Endothelial cell (in vitro differentiated cells): ENCODE measurements around the gene CST7. TPM values are rescaled to one million over a fixed set of nuclear protein-coding genes. Genes with fewer than 3 reads are reported as not detected.
"Not testable (repeated sequence)": the region's sequence is repeated elsewhere in the genome, so short reads cannot be mapped to it uniquely, and the experiment has no call there.

Source experiments
- DNase-seq: peaks from one replicate; pipeline ENCODE4 v3.0.0; 2021; ENCODE audit warnings: low spot score
- H3K27ac Mint-ChIP-seq: one replicate; pipeline ENCODE4 v1.8.0; 2021; ENCODE audit warnings: mixed read lengths, inconsistent platforms; ENCODE audit not compliant: unreplicated experiment
- H3K27me3 Mint-ChIP-seq: one replicate; pipeline ENCODE4 v1.8.0; 2021; ENCODE audit warnings: mild to moderate bottlenecking, moderate library complexity, mixed read lengths, inconsistent platforms; ENCODE audit not compliant: unreplicated experiment
- H3K36me3 Mint-ChIP-seq: one replicate; pipeline ENCODE4 v1.8.0; 2021; ENCODE audit warnings: mild to moderate bottlenecking, low read depth, mixed read lengths, inconsistent platforms; ENCODE audit not compliant: unreplicated experiment
- H3K4me1 Mint-ChIP-seq: one replicate; pipeline ENCODE4 v1.8.0; 2021; ENCODE audit warnings: mild to moderate bottlenecking, mixed read lengths, inconsistent platforms; ENCODE audit not compliant: unreplicated experiment
- H3K4me3 Mint-ChIP-seq: one replicate; pipeline ENCODE4 v1.8.0; 2021; ENCODE audit warnings: mild to moderate bottlenecking, mixed read lengths, inconsistent platforms; ENCODE audit not compliant: unreplicated experiment
- H3K9me3 Mint-ChIP-seq: one replicate; pipeline ENCODE4 v1.8.0; 2021; ENCODE audit warnings: mixed read lengths, inconsistent platforms; ENCODE audit not compliant: unreplicated experiment
- total RNA-seq: library from RNA; stranded (reverse); fragmentation: NEBNext Ultra II Directional; extraction: Animal tissue kit (Norgen Biotek cat#: 25700); gene quantifications from one replicate; pipeline ENCODE4 v1.2.1, GENCODE V29; 2021; ENCODE audit not compliant: unreplicated experiment
- TF ChIP-seq, protein P1 (sequence below): fragments of 200-600 bp; sonication (generic); IDR thresholded peaks from one replicate; pipeline ENCODE4 v1.5.0; 2021; ENCODE audit warnings: antibody characterized with exemption; ENCODE audit not compliant: unreplicated experiment

Gene CST7
- total RNA-seq, 1 donor from 2014 or later: not detected

DNA sequence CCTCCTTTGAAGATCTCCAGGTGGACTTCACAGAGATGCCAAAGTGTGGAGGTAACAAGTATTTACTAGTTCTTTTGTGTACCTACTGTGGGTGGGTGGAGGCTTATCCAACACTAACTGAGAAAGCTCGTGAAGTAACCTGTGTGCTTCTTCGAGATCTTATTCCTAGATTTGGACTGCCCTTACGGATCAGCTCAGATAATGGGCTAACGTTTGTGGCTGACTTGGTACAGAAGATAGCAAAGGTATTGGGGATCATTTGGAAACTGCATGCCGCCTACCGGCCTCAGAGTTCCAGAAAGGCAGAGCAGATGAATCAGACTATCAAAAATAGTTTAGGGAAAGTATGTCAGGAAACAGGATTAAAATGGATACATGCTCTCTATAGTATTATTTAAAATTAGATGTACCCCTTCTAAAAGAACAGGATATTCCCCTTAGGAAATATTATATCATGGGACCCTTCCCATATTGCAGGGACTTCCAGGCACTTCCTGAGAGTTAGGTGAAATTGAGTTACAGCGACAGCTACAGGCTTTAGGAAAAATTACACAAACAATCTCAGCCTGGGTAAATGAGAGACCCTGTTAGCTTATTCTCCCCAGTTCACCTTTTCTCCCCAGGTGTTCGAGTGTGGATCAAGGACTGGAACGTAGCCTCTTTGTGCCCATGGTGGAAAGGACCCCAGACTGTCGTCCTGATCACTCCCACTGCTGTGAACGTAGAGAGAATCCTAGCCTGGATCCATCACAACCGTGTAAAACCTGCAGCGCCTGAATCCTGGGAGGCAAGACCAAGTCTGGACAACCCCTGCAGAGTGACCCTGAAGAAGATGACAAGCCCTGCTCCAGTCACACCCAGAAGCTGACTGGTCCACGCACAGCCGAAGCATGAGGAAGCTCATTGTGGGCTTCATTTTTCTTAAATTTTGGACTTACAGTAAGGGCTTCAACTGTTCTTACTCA is 18.1 kb upstream of the CST7 start:
- TF ChIP-seq, protein P1, sequence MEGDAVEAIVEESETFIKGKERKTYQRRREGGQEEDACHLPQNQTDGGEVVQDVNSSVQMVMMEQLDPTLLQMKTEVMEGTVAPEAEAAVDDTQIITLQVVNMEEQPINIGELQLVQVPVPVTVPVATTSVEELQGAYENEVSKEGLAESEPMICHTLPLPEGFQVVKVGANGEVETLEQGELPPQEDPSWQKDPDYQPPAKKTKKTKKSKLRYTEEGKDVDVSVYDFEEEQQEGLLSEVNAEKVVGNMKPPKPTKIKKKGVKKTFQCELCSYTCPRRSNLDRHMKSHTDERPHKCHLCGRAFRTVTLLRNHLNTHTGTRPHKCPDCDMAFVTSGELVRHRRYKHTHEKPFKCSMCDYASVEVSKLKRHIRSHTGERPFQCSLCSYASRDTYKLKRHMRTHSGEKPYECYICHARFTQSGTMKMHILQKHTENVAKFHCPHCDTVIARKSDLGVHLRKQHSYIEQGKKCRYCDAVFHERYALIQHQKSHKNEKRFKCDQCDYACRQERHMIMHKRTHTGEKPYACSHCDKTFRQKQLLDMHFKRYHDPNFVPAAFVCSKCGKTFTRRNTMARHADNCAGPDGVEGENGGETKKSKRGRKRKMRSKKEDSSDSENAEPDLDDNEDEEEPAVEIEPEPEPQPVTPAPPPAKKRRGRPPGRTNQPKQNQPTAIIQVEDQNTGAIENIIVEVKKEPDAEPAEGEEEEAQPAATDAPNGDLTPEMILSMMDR: peak; percentile 44
- not testable (repeated sequence) for H3K9me3 Mint-ChIP-seq, H3K4me1 Mint-ChIP-seq, H3K27ac Mint-ChIP-seq, H3K27me3 Mint-ChIP-seq, H3K4me3 Mint-ChIP-seq, H3K36me3 Mint-ChIP-seq, DNase-seq

DNA sequence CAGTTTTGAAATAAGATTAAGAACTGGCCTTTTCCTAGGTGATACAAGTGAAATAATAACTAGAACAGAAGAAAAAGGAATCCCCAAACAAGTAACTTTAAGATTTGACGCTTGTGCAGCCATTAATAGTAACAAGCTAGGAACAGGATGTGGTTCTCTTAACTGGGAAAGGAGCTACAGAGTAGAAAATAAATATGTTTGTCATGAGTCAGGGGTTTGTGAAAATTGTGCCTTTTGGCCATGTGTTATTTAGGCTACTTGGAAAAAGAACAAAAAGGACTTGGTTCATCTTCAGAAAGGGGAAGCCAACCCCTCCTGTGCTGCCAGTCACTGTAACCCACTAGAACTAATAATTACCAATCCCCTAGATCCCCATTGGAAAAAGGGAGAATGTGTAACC is 17.2 kb upstream of the CST7 start:
- not testable (repeated sequence) for DNase-seq, H3K4me1 Mint-ChIP-seq, H3K4me3 Mint-ChIP-seq, H3K36me3 Mint-ChIP-seq, H3K27me3 Mint-ChIP-seq, H3K27ac Mint-ChIP-seq, H3K9me3 Mint-ChIP-seq

DNA sequence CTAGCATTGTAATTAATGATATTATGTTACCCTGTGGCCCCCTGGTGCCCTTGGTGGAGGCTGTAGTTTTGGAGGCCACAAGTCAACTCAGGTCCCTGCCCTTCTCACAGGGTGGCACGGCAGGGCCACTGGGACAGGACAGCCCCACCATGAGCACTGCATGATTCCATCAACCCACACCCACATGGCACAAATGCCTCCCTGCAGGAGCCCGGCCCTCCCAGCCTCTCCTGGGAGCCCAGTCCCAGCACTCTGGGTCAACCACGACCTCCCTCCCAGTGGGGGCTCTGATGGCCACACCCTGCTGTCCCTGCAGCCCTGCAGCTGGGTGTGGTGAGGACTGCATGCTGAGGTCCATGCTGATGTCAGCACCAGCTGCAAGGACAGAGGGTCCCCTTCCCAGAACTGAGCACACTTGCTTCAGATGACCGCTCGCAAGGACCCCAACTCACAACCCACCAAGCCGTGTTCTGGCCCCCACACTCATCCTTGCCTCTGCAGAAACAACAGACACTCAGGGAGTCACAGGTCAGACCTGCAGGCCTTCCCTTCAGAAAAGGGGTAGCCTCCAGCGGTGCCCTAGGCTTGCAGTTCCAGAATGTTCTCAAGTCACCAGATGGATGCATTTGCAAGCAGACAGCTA is 15.7 kb upstream of the CST7 start:
- Mint-ChIP-seq H3K36me3 (peaks cover 5% of the 10 kb centered on the region), H3K9me3 (peaks cover 4% of the 10 kb centered on the region), H3K27ac (no peak overlapping the region), H3K27me3 (peaks cover 6% of the 10 kb centered on the region), H3K4me1 (no peaks in the 10 kb centered on the region), H3K4me3 (no peak overlapping the region)
- TF ChIP-seq, protein P1: no peak
- DNase-seq: no peak

DNA sequence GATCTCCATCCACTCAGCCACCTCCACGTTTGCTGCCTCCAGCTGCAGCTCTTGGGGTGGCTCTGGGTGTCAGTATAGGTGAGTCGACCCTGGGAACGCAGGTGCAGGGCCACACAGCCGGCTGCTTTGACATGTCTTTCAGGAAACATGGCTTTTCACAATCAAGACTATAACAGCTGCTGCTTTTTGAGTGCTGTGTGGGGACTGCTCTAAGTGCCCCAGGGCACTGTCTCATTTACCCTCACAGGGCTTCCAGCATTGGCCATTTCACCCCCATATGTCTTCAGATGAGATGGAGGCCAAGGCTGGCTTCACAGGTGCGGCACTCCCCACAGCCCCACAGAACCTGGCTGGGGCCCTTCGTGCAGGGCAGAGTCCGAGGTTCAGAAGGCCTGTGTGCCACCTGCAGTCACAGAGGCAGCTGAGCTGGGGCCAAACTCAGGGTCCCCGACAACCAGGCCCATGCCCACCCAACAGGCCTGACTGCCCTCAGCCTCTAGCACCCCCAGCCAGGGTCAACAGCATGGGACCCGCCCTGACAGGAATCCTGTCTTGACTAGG is 14.9 kb upstream of the CST7 start:
- Mint-ChIP-seq H3K9me3 (peaks cover 4% of the 10 kb centered on the region), H3K36me3 (peaks cover 5% of the 10 kb centered on the region), H3K27me3 (peaks cover 6% of the 10 kb centered on the region), H3K4me3 (no peak overlapping the region), H3K27ac (no peak overlapping the region), H3K4me1 (no peaks in the 10 kb centered on the region)
- TF ChIP-seq, protein P1: no peak
- DNase-seq: no peak

DNA sequence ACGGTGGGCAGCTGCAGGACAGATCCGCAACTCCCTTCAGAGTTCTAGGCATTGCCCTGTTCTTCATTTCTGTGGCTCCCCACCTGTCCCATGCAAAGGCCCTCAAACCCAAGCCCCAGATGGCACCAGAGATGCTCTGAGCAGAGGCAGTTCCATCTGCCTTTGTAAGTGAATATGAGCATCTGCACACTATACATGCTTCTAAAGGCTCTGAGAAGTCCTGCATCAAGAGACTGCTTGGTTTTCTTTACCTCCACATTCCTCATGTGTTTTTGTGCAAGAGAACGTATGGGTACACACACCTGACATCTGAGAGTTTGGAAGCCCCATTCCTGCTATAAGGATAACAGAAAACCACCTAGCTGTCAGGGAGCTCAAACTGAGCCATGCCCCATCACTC is 14.4 kb upstream of the CST7 start:
- Mint-ChIP-seq H3K4me1 (no peaks in the 10 kb centered on the region), H3K9me3 (peaks cover 4% of the 10 kb centered on the region), H3K36me3 (peaks cover 5% of the 10 kb centered on the region), H3K27me3 (peaks cover 6% of the 10 kb centered on the region), H3K27ac (no peak overlapping the region), H3K4me3 (no peak overlapping the region)
- no peak for DNase-seq
- TF ChIP-seq, protein P1: no peak
